ENCODE results near the gene OCA2.

Gene OCA2

DNA sequence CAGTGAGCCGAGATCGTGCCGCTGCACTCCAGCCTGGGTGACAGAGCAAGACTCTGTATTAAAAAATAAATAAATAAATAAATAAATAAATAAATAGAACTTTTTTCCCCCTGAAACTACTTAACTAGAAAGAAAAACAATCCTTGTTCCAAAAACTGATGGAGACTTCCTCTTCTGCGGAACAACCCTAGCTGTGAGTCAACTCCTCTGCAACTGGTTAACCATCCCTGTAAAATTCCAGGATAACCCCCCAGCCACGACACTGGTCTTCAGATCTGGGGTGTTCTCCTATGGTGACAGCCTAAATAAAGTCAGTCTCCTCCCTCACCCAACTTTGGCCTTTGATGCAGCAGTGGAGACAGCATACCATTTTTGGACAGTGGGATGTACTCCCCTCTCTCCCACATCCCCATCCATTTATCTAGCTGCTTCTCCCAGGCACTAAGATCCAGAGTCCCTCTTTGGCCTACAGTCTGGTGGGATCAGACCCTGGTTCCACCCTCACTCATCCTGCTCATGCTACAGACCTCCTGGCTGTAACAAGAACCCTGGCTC is 352.6 kb downstream of the OCA2 start:
- H3K9me3 ChIP-seq (ENCODE audit: insufficient read depth, low read depth, low read length) = no peaks in the 10 kb centered on the region; the same call in 1 of the 2 replicates
- TF ChIP-seq EZH2phosphoT487 (IDR thresholded peaks at IDR 0.05; ENCODE audit: borderline replicate concordance) = no peak
- no peaks in the 10 kb centered on the region for H3F3A ChIP-seq (ENCODE audit: low read depth)
- H3K4me1 ChIP-seq (ENCODE audit: insufficient read depth, low read length, poor library complexity, severe bottlenecking) = no peaks in the 10 kb centered on the region
- H3K9me2 ChIP-seq (replicated peaks; ENCODE audit: low read depth, low read length) = no peaks in the 10 kb centered on the region
- H2AFZ ChIP-seq (ENCODE audit: low read length) = no peak overlapping the region
- H3K4me3 ChIP-seq (ENCODE audit: low read length, poor library complexity, severe bottlenecking) = no peak overlapping the region
- H3K79me2 ChIP-seq (ENCODE audit: insufficient read depth, low read length) = no peaks in the 10 kb centered on the region
- no peaks in the 10 kb centered on the region for H4K20me1 ChIP-seq (ENCODE audit: insufficient read depth, low read length, poor library complexity, severe bottlenecking)
- H3K27me3 ChIP-seq (ENCODE audit: insufficient read depth, low read length, poor library complexity, severe bottlenecking) = no peaks in the 10 kb centered on the region
- H3K36me3 ChIP-seq (ENCODE audit: insufficient read depth, low read length) = no peaks in the 10 kb centered on the region
- no peak overlapping the region for H3K9ac ChIP-seq (ENCODE audit: low read depth, low read length, poor library complexity, severe bottlenecking)
- no peak overlapping the region for H3K4me2 ChIP-seq (ENCODE audit: low read depth, low read length, poor library complexity, severe bottlenecking)

- no peak overlapping the region for H3K9ac ChIP-seq (ENCODE audit: low read depth, low read length, poor library complexity, severe bottlenecking)
- H3K4me3 ChIP-seq (ENCODE audit: low read length, poor library complexity, severe bottlenecking) = no peak overlapping the region
- H4K20me1 ChIP-seq (ENCODE audit: insufficient read depth, low read length, poor library complexity, severe bottlenecking) = no peaks in the 10 kb centered on the region
- H3K4me2 ChIP-seq (ENCODE audit: low read depth, low read length, poor library complexity, severe bottlenecking) = no peak overlapping the region
- no peaks in the 10 kb centered on the region for H3K27me3 ChIP-seq (ENCODE audit: insufficient read depth, low read length, poor library complexity, severe bottlenecking)
- no peaks in the 10 kb centered on the region; the same call in 1 of the 2 replicates for H3K9me3 ChIP-seq (ENCODE audit: insufficient read depth, low read depth, low read length)
- no peaks in the 10 kb centered on the region for H3K79me2 ChIP-seq (ENCODE audit: insufficient read depth, low read length)
- H3K4me1 ChIP-seq (ENCODE audit: insufficient read depth, low read length, poor library complexity, severe bottlenecking) = no peaks in the 10 kb centered on the region
- H3K9me2 ChIP-seq (replicated peaks; ENCODE audit: low read depth, low read length) = no peaks in the 10 kb centered on the region
- no peaks in the 10 kb centered on the region for H3F3A ChIP-seq (ENCODE audit: low read depth)
- H3K36me3 ChIP-seq (ENCODE audit: insufficient read depth, low read length) = no peaks in the 10 kb centered on the region
- TF ChIP-seq CTCF (conservative IDR thresholded peaks at IDR 0.05; ENCODE audit: low read length) (no peak), EZH2phosphoT487 (IDR thresholded peaks at IDR 0.05; ENCODE audit: borderline replicate concordance) (no peak)
- H2AFZ ChIP-seq (ENCODE audit: low read length) = no peak overlapping the region
These were observed 354.5 kb downstream of the OCA2 start for GRCh38 chr15:27744641-27745040.

- Histone ChIP-seq H4K20me1 (ENCODE audit: insufficient read depth, low read length, poor library complexity, severe bottlenecking) (no peaks in the 10 kb centered on the region), H3K79me2 (ENCODE audit: insufficient read depth, low read length) (no peaks in the 10 kb centered on the region), H3K4me2 (ENCODE audit: low read depth, low read length, poor library complexity, severe bottlenecking) (no peak overlapping the region), H3K9me3 (ENCODE audit: insufficient read depth, low read depth, low read length) (no peaks in the 10 kb centered on the region; the same call in 1 of the 2 replicates), H3F3A (ENCODE audit: low read depth) (no peaks in the 10 kb centered on the region), H3K9me2 (replicated peaks; ENCODE audit: low read depth, low read length) (no peaks in the 10 kb centered on the region), H3K4me1 (ENCODE audit: insufficient read depth, low read length, poor library complexity, severe bottlenecking) (no peaks in the 10 kb centered on the region), H2AFZ (ENCODE audit: low read length) (no peak overlapping the region), H3K36me3 (ENCODE audit: insufficient read depth, low read length) (no peaks in the 10 kb centered on the region), H3K4me3 (ENCODE audit: low read length, poor library complexity, severe bottlenecking) (no peak overlapping the region), H3K9ac (ENCODE audit: low read depth, low read length, poor library complexity, severe bottlenecking) (no peak overlapping the region), H3K27me3 (ENCODE audit: insufficient read depth, low read length, poor library complexity, severe bottlenecking) (no peaks in the 10 kb centered on the region)
- no peak for TF ChIP-seq CTCF (conservative IDR thresholded peaks at IDR 0.05; ENCODE audit: low read length)
- TF ChIP-seq EZH2phosphoT487 (IDR thresholded peaks at IDR 0.05; ENCODE audit: borderline replicate concordance) = no peak
These were observed 355.5 kb downstream of the OCA2 start for GRCh38 chr15:27743638-27744037.

Measured in Loucy (cell line).